Measurements from ENCODE around the gene SEBOX. TPM values are rescaled to one million over a fixed set of nuclear protein-coding genes. Genes with fewer than 3 reads are reported as not detected.

SEBOX gene
- total RNA-seq, 3 donors from 2014 or later = not detected

DNA sequence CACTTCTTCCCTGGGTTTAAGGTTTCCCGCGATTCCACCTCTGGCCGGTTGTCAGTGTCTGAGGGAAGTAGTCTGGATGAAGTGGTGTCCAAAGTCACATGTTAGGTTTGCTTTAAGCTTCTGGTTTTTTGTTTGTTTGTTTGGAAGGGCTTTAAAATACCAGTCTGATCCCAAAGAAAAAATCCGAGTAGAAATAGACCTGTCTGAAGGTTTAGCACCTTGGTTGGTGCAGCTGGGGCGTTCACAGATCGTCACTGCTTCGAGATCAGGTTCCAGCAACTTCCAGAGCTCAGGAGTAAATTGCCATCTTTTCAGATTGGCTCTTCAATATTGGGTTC lies 45.4 kb downstream of the SEBOX start:
- DNase-seq (no peak), ATAC-seq (peak; percentile 3)
- no peaks in the 10 kb centered on the region for H3K36me3 ChIP-seq (ENCODE audit: low read depth)
- H3K4me3 ChIP-seq = peak overlapping the region; percentile 23
- H3K4me1 ChIP-seq (ENCODE audit: low read depth) = peaks cover 14% of the 10 kb centered on the region
- intact Hi-C loops (cut with DNase I, micrococcal nuclease) = no loop called here
- TF ChIP-seq, protein P1, sequence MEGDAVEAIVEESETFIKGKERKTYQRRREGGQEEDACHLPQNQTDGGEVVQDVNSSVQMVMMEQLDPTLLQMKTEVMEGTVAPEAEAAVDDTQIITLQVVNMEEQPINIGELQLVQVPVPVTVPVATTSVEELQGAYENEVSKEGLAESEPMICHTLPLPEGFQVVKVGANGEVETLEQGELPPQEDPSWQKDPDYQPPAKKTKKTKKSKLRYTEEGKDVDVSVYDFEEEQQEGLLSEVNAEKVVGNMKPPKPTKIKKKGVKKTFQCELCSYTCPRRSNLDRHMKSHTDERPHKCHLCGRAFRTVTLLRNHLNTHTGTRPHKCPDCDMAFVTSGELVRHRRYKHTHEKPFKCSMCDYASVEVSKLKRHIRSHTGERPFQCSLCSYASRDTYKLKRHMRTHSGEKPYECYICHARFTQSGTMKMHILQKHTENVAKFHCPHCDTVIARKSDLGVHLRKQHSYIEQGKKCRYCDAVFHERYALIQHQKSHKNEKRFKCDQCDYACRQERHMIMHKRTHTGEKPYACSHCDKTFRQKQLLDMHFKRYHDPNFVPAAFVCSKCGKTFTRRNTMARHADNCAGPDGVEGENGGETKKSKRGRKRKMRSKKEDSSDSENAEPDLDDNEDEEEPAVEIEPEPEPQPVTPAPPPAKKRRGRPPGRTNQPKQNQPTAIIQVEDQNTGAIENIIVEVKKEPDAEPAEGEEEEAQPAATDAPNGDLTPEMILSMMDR (IDR thresholded peaks at IDR 0.05) = no peak
- H3K9me3 ChIP-seq = no peaks in the 10 kb centered on the region

DNA sequence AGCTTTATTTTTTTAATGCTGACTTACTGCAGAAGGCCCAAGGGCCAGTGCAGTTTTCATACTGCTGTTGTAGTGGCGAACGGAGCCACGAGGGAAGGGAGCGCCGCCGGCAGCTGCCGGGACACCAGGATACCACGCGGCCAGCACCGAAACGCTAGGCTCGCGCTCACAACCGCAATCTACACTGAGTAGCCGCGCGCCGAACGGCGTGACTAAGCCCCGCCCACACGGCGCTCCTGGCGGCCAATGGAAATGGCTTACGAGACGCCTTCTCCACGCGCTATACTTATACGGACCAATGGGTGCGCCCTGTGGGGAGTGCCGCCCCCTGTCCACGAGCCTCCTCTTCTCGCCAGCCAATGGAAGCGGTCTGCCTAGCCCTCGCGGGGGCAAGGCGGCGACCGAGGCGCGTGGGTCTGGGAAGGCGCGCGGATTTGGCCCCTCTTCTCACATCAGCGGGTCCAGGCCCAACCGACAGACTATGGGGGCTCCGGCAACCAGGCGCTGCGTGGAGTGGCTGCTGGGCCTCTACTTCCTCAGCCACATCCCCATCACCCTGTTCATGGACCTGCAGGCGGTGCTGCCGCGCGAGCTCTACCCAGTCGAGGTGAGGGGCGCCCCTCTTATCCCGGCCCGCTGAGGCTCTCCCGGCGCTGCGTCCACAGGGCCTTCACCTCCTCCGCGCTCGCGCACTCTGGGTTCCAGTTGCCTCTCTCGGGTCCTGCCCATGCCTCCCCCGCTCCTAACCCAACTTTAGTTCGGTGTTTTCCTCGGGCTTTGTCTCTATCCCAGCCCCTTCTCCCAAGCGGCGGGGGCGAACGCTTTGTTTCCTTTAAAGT lies 46.0 kb downstream of the SEBOX start, which contains the start of gene TMEM97:
Gene TMEM97 (plus strand): TSS at position 442 of the 839 bp plus-strand sequence. CDS start 40 bp downstream, at position 482.
- H3K4me1 ChIP-seq (ENCODE audit: low read depth) = peaks cover 14% of the 10 kb centered on the region

DNA sequence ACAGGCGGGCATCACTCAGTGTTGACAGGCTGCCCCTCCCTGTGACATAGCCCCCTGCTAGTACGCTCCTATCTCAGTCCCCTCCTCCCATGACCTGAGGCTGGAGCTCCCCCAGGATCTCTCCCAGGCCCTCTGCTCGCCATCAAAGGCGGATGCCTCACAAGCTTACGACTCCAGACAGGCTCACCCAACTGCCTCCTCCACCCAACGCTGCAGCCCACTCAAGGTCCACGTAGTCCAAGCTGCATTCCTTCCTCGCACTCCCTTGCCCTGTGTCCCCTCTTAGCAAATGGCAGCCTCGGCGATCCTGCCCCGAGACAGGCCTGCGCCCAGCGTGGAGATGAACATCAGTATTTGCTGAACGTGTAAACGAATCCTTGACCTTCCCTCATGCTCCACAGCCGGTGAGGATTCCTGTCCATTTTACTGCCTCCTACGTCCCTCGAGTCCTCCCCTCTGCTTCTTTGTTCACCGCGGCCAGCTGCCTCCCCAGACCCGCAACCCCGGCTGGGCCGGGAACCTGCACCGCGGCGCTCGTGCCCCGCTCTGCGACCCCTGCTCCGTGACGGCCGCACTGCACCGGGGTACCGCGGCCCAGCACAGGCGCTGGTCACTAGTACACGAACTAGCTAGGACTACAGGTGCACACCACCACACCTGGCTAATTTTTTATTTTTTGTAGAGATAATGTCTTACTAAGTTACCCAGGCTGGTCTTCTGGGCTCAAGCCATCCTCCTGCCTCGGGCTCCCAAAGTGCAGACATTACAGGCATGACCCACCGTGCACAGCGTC lies 46.8 kb downstream of the SEBOX start:
- TF ChIP-seq, protein P1 (IDR thresholded peaks at IDR 0.05) = no peak
- Histone ChIP-seq H3K36me3 (ENCODE audit: low read depth) (no peaks in the 10 kb centered on the region), H3K4me1 (ENCODE audit: low read depth) (peaks cover 14% of the 10 kb centered on the region), H3K4me3 (no peak overlapping the region), H3K9me3 (no peaks in the 10 kb centered on the region)
- intact Hi-C loops (cut with DNase I, micrococcal nuclease) = no loop called here
- ATAC-seq (no peak), DNase-seq (peak in 1 of 3 donors; percentile 48)

More for the DNA sequence above, 46.0 kb downstream of the SEBOX start, which contains the start of gene TMEM97:
- H3K9me3 ChIP-seq = no peaks in the 10 kb centered on the region
- TF ChIP-seq, protein P1 (IDR thresholded peaks at IDR 0.05) = no peak
- H3K36me3 ChIP-seq (ENCODE audit: low read depth) = no peaks in the 10 kb centered on the region
- ATAC-seq = peak; percentile 99
- peak within 1 kb of the TSS; percentile 23 for H3K4me3 ChIP-seq
- intact Hi-C loops (cut with DNase I, micrococcal nuclease) = no loop called here
- DNase-seq = peak; percentile 96 to 97 (median 97)

DNA sequence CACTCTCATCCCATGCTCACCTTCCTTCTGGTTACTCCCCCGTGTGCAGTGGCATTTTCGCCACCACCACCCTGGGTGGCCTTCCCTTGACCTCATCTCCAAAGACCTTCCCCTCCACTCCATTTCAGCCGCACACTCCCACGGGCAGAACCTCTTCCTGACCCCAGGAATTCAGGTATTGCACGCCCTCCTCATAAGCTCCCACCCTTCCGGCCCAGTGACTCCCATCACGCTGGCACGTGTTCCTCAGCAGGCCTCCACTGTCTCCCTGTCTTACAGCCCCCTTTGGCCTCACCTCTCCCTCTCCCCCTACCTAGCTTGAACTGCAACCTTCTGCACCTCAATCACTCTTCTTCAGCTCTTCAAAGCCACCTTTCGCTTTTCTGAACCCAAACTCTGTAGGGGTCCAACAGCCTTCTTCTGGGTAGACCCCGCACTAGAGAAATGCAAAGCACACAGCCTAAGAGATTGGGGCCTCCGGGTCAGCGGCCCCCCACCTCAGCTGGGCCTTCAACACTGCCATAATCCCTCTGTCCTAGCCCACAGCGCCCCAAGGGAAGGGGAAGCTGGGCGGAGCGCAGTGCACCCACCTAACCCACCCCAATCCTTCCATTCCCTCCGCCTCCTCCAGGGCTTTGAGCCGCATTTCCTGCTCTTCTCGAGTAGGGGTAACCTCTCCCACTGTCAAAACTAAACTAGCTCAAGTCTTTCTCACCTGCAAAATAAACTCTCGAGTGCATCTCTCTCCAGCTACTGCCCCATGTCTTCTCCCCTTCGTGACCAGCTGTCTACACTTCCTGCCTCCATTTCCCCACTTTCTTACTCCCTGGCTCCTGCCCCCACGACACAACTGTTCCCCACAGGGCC lies 47.7 kb downstream of the SEBOX start:
- ATAC-seq = no peak
- Histone ChIP-seq H3K36me3 (ENCODE audit: low read depth) (no peaks in the 10 kb centered on the region), H3K9me3 (no peaks in the 10 kb centered on the region), H3K4me3 (no peak overlapping the region), H3K4me1 (ENCODE audit: low read depth) (peaks cover 14% of the 10 kb centered on the region)
- TF ChIP-seq, protein P1 (IDR thresholded peaks at IDR 0.05) = no peak
- intact Hi-C loops (cut with DNase I, micrococcal nuclease) = no loop called here
- no peak for DNase-seq
